Heart left ventricle (tissue), 16 donors: ENCODE results near the gene CLMN. TPM values are rescaled to one million over a fixed set of nuclear protein-coding genes. Genes with fewer than 3 reads are reported as not detected.

Experiments
- ATAC-seq, 4 donors: fragments of 200-7000 bp; cut with Tn5 transposase; one replicate each; pipeline ENCODE4 v1.9.1; 2020 to 2022; ENCODE audit warnings: moderate library complexity in 4 of 4, mild to moderate bottlenecking in 3 of 4, moderate number of reproducible peaks in 1 of 4
- DNase-seq, 5 donors: peaks; one replicate each; pipeline ENCODE4 v3.0.0-alpha.2; 2020
- H3K27ac ChIP-seq, 12 donors: fragments of 200-600 bp; sonication (generic) in 4 of 12; one replicate each; pipeline versions ENCODE4 v1.5.0 to v1.8.0; 2016 to 2022; ENCODE audit warnings: mild to moderate bottlenecking in 2 of 12
- H3K27me3 ChIP-seq, 9 donors: fragments of 200-600 bp; sonication (generic) in 2 of 9; one replicate each; pipeline versions ENCODE4 v1.5.1 to v1.8.0; 2016 to 2022; ENCODE audit warnings: mild to moderate bottlenecking in 3 of 9
- H3K36me3 ChIP-seq, 9 donors: fragments of 200-600 bp; sonication (generic) in 2 of 9; one replicate each; pipeline versions ENCODE4 v1.5.0 to v1.8.0; 2018 to 2022; ENCODE audit warnings: mild to moderate bottlenecking in 2 of 9
- H3K4me1 ChIP-seq, 12 donors: fragments of 200-600 bp; sonication (generic) in 4 of 12; one replicate each; pipeline versions ENCODE4 v1.5.0 to v1.8.0; 2016 to 2022; ENCODE audit warnings: mild to moderate bottlenecking in 3 of 12
- H3K4me3 ChIP-seq, 12 donors: fragments of 200-600 bp; sonication (generic) in 4 of 12; one replicate each; pipeline versions ENCODE4 v1.5.0 to v1.8.0; 2017 to 2022; ENCODE audit warnings: mild to moderate bottlenecking in 9 of 12, moderate library complexity in 4 of 12
- H3K9me3 ChIP-seq, 12 donors: fragments of 200-600 bp; sonication (generic) in 4 of 12; one replicate each; pipeline versions ENCODE4 v1.5.0 to v1.8.0; 2016 to 2022; ENCODE audit warnings: mild to moderate bottlenecking in 1 of 12
- POLR2A ChIP-seq, 2 donors: fragments of 450-650 bp; IDR thresholded peaks; one replicate each; pipeline ENCODE4 v1.6.1; 2017; ENCODE audit warnings: antibody characterized with exemption in 2 of 2, mild to moderate bottlenecking in 2 of 2, moderate library complexity in 2 of 2
- WGBS, 4 donors: extraction: QIAGEN DNeasy Blood & Tissue Kit in 2 of 4; methylation state at CpG; one replicate each; pipeline versions ENCODE4 v1.1.5 to v1.1.7; 2013 to 2018; 5-methylcytosine and 5-hydroxymethylcytosine counted together
- intact Hi-C, 10 donors: fragments of 100-400 bp; cut with DNase I; formaldehyde crosslinking; loops; one replicate each; pipeline versions ENCODE4 v1.11.1 to v1.14.2; 2022
- polyA plus RNA-seq, 2 donors: library from polyadenylated mRNA; stranded (reverse); fragments of 200-250 nt; gene quantifications; one replicate each; pipeline ENCODE4 v1.2.3, GENCODE V29; 2013
- total RNA-seq, 9 donors: library from RNA; depleted of rRNA in 2 of 9; stranded (reverse); fragments of >200 nt in 2 of 9; fragmentation: NEBNext Ultra II Directional in 3 of 9; extraction: Animal tissue kit (Norgen Biotek cat#: 25700) in 3 of 9; gene quantifications; one replicate each; pipeline versions ENCODE4 v1.1.0 to v1.2.4, GENCODE V29; 2016 to 2023
- TF ChIP-seq, protein P1 (sequence below), 12 donors: fragments of 200-600 bp; sonication (generic) in 4 of 12; IDR thresholded peaks; one replicate each; pipeline versions ENCODE4 v1.5.0 to v1.8.0; 2018 to 2022; ENCODE audit warnings: antibody characterized with exemption in 12 of 12, mild to moderate bottlenecking in 5 of 12
- donor health status: ischemic (EF 13 %, LVEDD 7.1; RV severe dilation, severe dysfunction).
- donor health status: healthy with polysubstance abuse.
- donor health status: DM: no; HTN: yes; CAD: no.
- donor health status: DM: no; HTN: no; CAD: no.
- donor health status: ischemic (EF 25% LVEDD 6.9; RV normal size, moderate dysfunction).
- donor health status: ischemic (EF 25% LVEDD 5.7; RV mildly dilated, moderate dysfunction).
- donor health status: healthy.
- donor health status: DM: yes; HTN: yes; CAD: no.
- donor health status: ischemic (EF 35%, LVEDD 5.7; RV mildly dilated, moderate dysfunction).
- donor health status: nonischemic (EF 11% LVEDD 7.7; RV severe dilation, severe dysfunction).
- donor health status: DM: yes; HTN: yes; CAD: no.
- donor health status: PGD.
- donor health status: ischemic (EF 29% LVEDD 5.4; RV normal size, mild dysfunction).
- donor health status: nonischemic (EF 23%, LVEDD 6.1; RV moderate dilation, normal function).

The CLMN gene
- total and polyA plus RNA-seq, 11 donors, result 3.1 to 10.2 (median 6.7) TPM

DNA sequence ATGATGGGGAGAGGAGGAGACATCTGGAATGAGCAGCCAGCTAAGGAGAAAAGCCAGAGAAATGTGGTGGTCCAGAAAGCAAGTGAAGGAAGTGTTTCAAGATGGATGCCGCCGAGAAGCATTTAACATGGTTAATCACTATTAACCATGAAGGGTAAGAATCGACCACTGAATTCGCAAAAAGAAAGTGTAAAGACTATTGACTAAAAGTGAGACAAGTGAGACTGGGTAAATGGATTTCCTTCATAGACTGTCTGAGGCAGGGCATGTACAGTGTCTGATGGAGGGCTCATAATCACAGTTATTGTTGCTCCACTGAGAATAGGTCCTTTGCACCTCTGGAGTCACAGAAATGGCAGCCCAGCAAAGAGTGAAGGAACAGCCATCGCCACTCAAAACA, 25.3 kb upstream of the CLMN start:
- WGBS, 4 donors, result 81 to 96% (median 82%) methylated on average over 5 of the region's 5 CpGs
- no peak for ATAC-seq
- intact Hi-C loops, result no loop called here

DNA sequence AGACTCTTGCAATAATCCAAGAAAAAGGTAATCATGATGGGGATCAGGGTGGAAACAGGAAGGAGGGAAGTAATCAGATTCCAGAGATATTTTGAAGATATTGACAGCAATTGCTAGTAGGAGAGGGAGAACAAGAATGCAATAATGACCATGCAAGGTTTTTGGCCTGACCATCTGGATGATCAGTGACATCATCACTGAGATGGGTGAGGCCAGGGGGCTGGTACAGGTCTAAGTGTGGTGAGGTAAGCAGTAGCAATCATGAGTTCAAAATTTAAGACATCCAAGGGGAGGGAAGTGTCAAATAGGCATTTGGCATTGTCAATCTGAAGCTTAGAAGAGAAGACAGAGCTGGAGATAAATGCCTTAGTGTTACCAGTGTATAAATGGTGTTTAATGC, 24.8 kb upstream of the CLMN start:
- Histone ChIP-seq H3K9me3 (no peaks in the 10 kb centered on the region), H3K27ac (no peak overlapping the region), H3K4me3 (no peak overlapping the region), H3K4me1 (peaks cover 0 to 11% (median 0%) of the 10 kb centered on the region in 12 donors), H3K27me3 (no peaks in the 10 kb centered on the region), H3K36me3 (no peaks in the 10 kb centered on the region)
- intact Hi-C loops, result no loop called here
- no peak for DNase-seq
- TF ChIP-seq, protein P1, sequence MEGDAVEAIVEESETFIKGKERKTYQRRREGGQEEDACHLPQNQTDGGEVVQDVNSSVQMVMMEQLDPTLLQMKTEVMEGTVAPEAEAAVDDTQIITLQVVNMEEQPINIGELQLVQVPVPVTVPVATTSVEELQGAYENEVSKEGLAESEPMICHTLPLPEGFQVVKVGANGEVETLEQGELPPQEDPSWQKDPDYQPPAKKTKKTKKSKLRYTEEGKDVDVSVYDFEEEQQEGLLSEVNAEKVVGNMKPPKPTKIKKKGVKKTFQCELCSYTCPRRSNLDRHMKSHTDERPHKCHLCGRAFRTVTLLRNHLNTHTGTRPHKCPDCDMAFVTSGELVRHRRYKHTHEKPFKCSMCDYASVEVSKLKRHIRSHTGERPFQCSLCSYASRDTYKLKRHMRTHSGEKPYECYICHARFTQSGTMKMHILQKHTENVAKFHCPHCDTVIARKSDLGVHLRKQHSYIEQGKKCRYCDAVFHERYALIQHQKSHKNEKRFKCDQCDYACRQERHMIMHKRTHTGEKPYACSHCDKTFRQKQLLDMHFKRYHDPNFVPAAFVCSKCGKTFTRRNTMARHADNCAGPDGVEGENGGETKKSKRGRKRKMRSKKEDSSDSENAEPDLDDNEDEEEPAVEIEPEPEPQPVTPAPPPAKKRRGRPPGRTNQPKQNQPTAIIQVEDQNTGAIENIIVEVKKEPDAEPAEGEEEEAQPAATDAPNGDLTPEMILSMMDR (IDR thresholded peaks at IDR 0.05), result no peak
- TF ChIP-seq POLR2A (IDR thresholded peaks at IDR 0.05), result no peak
- ATAC-seq, result no peak

More for the DNA sequence above, 25.3 kb upstream of the CLMN start:
- Histone ChIP-seq H3K36me3 (no peaks in the 10 kb centered on the region), H3K9me3 (no peaks in the 10 kb centered on the region), H3K4me3 (no peak overlapping the region), H3K27ac (no peak overlapping the region), H3K4me1 (peaks cover 0 to 9% (median 0%) of the 10 kb centered on the region in 12 donors), H3K27me3 (no peaks in the 10 kb centered on the region)
- TF ChIP-seq, protein P1 (IDR thresholded peaks at IDR 0.05), result no peak
- TF ChIP-seq POLR2A (IDR thresholded peaks at IDR 0.05), result no peak
- DNase-seq, result no peak

DNA sequence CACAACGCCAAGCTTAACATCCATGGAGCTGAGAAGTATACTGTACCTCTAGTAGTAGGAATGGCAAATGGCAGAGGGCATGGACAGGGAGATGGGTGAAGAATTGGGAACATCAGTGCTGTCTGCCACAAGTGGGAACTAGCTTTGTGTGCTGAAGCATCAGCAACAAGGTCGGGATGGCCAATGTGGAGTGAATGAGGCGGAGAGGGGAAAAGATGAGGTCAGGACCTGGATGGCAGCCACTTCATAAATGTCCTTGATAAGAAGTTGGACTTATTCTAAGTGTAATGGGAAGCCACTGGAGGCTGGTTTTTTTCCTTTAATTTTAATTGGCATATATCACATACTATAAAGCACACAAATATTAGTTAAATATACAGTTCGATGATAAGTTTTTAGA, 21.9 kb upstream of the CLMN start:
- ATAC-seq (peak; percentile 58 to 87 (median 70)), DNase-seq (peak in 4 of 5 donors; percentile 51 to 77 (median 64))
- peaks cover 0 to 11% (median 0%) of the 10 kb centered on the region in 12 donors for H3K4me1 ChIP-seq
- H3K36me3 ChIP-seq, result no peaks in the 10 kb centered on the region
- H3K9me3 ChIP-seq, result no peaks in the 10 kb centered on the region
- H3K27me3 ChIP-seq, result peaks cover 0 to 6% (median 0%) of the 10 kb centered on the region in 9 donors
- TF ChIP-seq, protein P1 (IDR thresholded peaks at IDR 0.05), result no peak
- no peak for TF ChIP-seq POLR2A (IDR thresholded peaks at IDR 0.05)
- intact Hi-C loops, result no loop called here
- no peak overlapping the region for H3K4me3 ChIP-seq
- 59 to 67% (median 61%) methylated on average over 4 of the region's 4 CpGs for WGBS, 4 donors
- no peak overlapping the region for H3K27ac ChIP-seq

DNA sequence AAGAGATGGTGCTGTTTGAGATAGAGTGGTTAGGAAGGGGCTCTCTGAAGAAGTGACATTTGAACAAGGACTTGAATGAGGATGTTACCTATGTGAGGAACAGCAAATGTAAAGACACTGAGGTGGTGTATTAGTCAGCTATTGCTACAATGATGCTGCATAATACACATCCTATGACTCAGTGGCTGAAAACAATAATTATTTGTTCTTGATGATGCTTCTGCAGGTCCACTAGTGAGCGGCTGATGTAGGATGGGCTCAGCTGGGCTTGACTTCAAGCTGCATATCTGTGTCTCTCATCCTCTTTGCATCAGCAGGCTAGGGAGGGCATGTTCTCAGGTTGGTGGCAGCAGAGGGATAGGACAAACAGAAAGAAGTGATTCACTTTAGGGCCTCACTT, 21.4 kb upstream of the CLMN start:
- H3K9me3 ChIP-seq, result no peaks in the 10 kb centered on the region
- H3K27ac ChIP-seq, result no peak overlapping the region
- DNase-seq (no peak), ATAC-seq (no peak)
- peaks cover 0 to 10% (median 0%) of the 10 kb centered on the region in 9 donors for H3K27me3 ChIP-seq
- intact Hi-C loops, result no loop called here
- TF ChIP-seq, protein P1 (IDR thresholded peaks at IDR 0.05), result no peak
- no peak for TF ChIP-seq POLR2A (IDR thresholded peaks at IDR 0.05)
- H3K4me3 ChIP-seq, result no peak overlapping the region
- peaks cover 0 to 11% (median 0%) of the 10 kb centered on the region in 12 donors for H3K4me1 ChIP-seq
- no peaks in the 10 kb centered on the region for H3K36me3 ChIP-seq
- WGBS, 4 donors, result 91 to 100% (median 96%) methylated on average over 1 of the region's 1 CpG
